ENCODE measurements around the gene FN1.
"Not testable (repeated sequence)": the region's sequence is repeated elsewhere in the genome, so short reads cannot be mapped to it uniquely, and the experiment has no call there.

DNA sequence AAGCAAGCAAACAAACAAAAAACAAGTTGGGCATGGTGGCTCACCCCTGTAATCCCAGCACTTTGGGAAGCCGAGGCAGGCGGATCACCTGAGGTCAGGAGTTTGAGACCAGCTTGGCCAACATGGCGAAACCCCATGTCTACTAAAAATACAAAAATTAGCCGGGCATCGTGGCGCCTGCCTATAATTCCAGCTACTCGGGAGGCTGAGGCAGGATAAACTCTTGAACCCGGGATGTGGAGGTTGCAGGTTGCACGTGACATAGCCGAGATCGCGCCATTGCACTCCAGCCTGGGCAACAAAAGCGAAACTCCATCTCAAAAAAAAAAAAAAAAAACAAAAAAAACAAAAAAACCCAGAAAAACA, 124.6 kb downstream of the FN1 start:
- TF ChIP-seq, protein P1, sequence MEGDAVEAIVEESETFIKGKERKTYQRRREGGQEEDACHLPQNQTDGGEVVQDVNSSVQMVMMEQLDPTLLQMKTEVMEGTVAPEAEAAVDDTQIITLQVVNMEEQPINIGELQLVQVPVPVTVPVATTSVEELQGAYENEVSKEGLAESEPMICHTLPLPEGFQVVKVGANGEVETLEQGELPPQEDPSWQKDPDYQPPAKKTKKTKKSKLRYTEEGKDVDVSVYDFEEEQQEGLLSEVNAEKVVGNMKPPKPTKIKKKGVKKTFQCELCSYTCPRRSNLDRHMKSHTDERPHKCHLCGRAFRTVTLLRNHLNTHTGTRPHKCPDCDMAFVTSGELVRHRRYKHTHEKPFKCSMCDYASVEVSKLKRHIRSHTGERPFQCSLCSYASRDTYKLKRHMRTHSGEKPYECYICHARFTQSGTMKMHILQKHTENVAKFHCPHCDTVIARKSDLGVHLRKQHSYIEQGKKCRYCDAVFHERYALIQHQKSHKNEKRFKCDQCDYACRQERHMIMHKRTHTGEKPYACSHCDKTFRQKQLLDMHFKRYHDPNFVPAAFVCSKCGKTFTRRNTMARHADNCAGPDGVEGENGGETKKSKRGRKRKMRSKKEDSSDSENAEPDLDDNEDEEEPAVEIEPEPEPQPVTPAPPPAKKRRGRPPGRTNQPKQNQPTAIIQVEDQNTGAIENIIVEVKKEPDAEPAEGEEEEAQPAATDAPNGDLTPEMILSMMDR (IDR thresholded peaks at IDR 0.05 in 4 of 5, conservative IDR thresholded peaks at IDR 0.05 in 1 of 5), result not testable (repeated sequence)
- TF ChIP-seq POLR2A (IDR thresholded peaks at IDR 0.05), result not testable (repeated sequence)

Measured in gastrocnemius medialis (tissue), 4 donors.